Adrenal gland (tissue), 5 donors: ENCODE data around the gene UBE2R2.
"Not testable (repeated sequence)": the region's sequence is repeated elsewhere in the genome, so short reads cannot be mapped to it uniquely, and the experiment has no call there.

Experiments
- POLR2A ChIP-seq, 2 donors: fragments of 450-650 bp; IDR thresholded peaks; one replicate each; pipeline ENCODE4 v1.6.1; 2017; ENCODE audit warnings: antibody characterized with exemption in 2 of 2, mild to moderate bottlenecking in 2 of 2, moderate library complexity in 1 of 2
- TF ChIP-seq, protein P1 (sequence below), 6 experiments: fragments of 450-650 bp in 4 of 6; fragments of 200-600 bp in 2 of 6; sonication (generic) in 1 of 6; IDR thresholded peaks; 1 replicate in 5 of 6; 2 replicates in 1 of 6; pipeline versions ENCODE4 v1.5.1 to v1.8.0; 2016 to 2021; ENCODE audit warnings: antibody characterized with exemption in 6 of 6, mild to moderate bottlenecking in 2 of 6, moderate library complexity in 1 of 6
- donor health status: DM: no; HTN: no; CAD: no.

GRCh38 chr9:33807156-33807555, 9.8 kb upstream of the UBE2R2 start:
- TF ChIP-seq, protein P1, sequence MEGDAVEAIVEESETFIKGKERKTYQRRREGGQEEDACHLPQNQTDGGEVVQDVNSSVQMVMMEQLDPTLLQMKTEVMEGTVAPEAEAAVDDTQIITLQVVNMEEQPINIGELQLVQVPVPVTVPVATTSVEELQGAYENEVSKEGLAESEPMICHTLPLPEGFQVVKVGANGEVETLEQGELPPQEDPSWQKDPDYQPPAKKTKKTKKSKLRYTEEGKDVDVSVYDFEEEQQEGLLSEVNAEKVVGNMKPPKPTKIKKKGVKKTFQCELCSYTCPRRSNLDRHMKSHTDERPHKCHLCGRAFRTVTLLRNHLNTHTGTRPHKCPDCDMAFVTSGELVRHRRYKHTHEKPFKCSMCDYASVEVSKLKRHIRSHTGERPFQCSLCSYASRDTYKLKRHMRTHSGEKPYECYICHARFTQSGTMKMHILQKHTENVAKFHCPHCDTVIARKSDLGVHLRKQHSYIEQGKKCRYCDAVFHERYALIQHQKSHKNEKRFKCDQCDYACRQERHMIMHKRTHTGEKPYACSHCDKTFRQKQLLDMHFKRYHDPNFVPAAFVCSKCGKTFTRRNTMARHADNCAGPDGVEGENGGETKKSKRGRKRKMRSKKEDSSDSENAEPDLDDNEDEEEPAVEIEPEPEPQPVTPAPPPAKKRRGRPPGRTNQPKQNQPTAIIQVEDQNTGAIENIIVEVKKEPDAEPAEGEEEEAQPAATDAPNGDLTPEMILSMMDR (IDR thresholded peaks at IDR 0.05): not testable (repeated sequence)
- not testable (repeated sequence) for TF ChIP-seq POLR2A (IDR thresholded peaks at IDR 0.05)
